HCT116 (cell line): ENCODE data around the gene CKB. TPM values are rescaled to one million over a fixed set of nuclear protein-coding genes. Genes with fewer than 3 reads are reported as not detected.

ENCODE experiments used
- ATAC-seq: fragments of 200-7000 bp; cut with Tn5 transposase; 2 replicates; pipeline ENCODE4 v1.9.1; 2020; ENCODE audit warnings: mild to moderate bottlenecking, moderate library complexity
- BruUV-seq: library from RNA; stranded (reverse); fragments of 400-500 nt; replicated peaks from 2 replicates; lab custom pipeline; 2021; lab: Mats Ljungman, UMichigan
- CTCF ChIA-PET: fragments of 300-600 bp; sonication (Branson Sonifier 250); formaldehyde crosslinking; loops from one replicate; lab custom pipeline; 2021; ENCODE audit warnings: antibody characterized with exemption; lab: Charles Lee
- POLR2A ChIA-PET: fragments of 300-600, 350-600 bp; sonication (Branson Sonifier 250); formaldehyde crosslinking; loops from one replicate; lab custom pipeline; 2021; ENCODE audit warnings: antibody characterized with exemption; lab: Charles Lee
- RAD21 ChIA-PET, 2 experiments: fragments of 300-600 bp; sonication (Branson Sonifier 250); formaldehyde crosslinking; loops; one replicate each; lab custom pipeline; 2023; ENCODE audit warnings: low total read pairs in 2 of 2; ENCODE audit not compliant: uncharacterized antibody in 2 of 2, unreplicated experiment in 2 of 2, low non-redundant PET in 1 of 2; lab: Charles Lee
- DNase-seq: peaks from one replicate; pipeline ENCODE4 v3.0.0-alpha.2; 2010; ENCODE audit warnings: low read depth, low spot score
- H2AFZ ChIP-seq: fragments of 200-600 bp; shearing (Covaris generic), sonication (generic); 2 replicates; pipeline ENCODE4 v1.6.1; 2017; ENCODE audit warnings: low read depth, mixed run types, mixed read lengths, antibody characterized with exemption, low read length; ENCODE audit not compliant: poor library complexity, severe bottlenecking
- H3K27ac ChIP-seq: 2 replicates; pipeline ENCODE4 v1.5.1; 2012; ENCODE audit warnings: low read depth, low read length
- H3K27me3 ChIP-seq: fragments of 200-600 bp; sonication (generic); 2 replicates; pipeline ENCODE4 v1.6.1; 2016; ENCODE audit warnings: mixed run types, low read length, mixed read lengths; ENCODE audit not compliant: insufficient read depth
- H3K36me3 ChIP-seq, 2 experiments: fragments of 200-500 bp in 1 of 2; fragments of 200-600 bp in 1 of 2; sonication (Bioruptor generic) in 1 of 2; sonication (generic) in 1 of 2; 2 replicates each; pipeline versions ENCODE4 v1.5.1 to v1.6.1; 2014 to 2016; ENCODE audit warnings: low read length in 2 of 2, inconsistent platforms in 1 of 2, mixed read lengths in 1 of 2, mixed run types in 1 of 2; ENCODE audit not compliant: insufficient read depth in 2 of 2, control insufficient read depth in 1 of 2
- H3K4me1 ChIP-seq, 2 experiments: fragments of 200-600 bp in 1 of 2; sonication (generic) in 1 of 2; 2 replicates each; pipeline versions ENCODE4 v1.5.1 to v1.6.1; 2012 to 2017; ENCODE audit warnings: low read length in 2 of 2, inconsistent platforms in 1 of 2, mild to moderate bottlenecking in 1 of 2, mixed read lengths in 1 of 2, mixed run types in 1 of 2, moderate library complexity in 1 of 2; ENCODE audit not compliant: insufficient read depth in 2 of 2, control insufficient read depth in 1 of 2
- H3K4me2 ChIP-seq: fragments of 200-600 bp; sonication (generic); 2 replicates; pipeline ENCODE4 v1.6.1; 2017; ENCODE audit warnings: mixed run types, low read length, mixed read lengths
- H3K4me3 ChIP-seq, 2 experiments: fragments of 200-600 bp in 1 of 2; sonication (generic) in 1 of 2; replicated peaks in 1 of 2; 2 replicates each; pipeline ENCODE4 v1.5.1; 2011 to 2016; ENCODE audit warnings: low read length in 2 of 2, control low read depth in 1 of 2, low read depth in 1 of 2, mild to moderate bottlenecking in 1 of 2, mixed read lengths in 1 of 2, mixed run types in 1 of 2
- H3K79me2 ChIP-seq: fragments of 200-600 bp; sonication (generic); 2 replicates; pipeline ENCODE4 v1.6.1; 2017; ENCODE audit warnings: mild to moderate bottlenecking, mixed run types, low read length, moderate library complexity, mixed read lengths; ENCODE audit not compliant: insufficient read depth
- H3K9ac ChIP-seq: fragments of 200-600 bp; sonication (generic); 2 replicates; pipeline ENCODE4 v1.6.1; 2016; ENCODE audit warnings: low read length, mixed read lengths
- H3K9me2 ChIP-seq: fragments of 200-600 bp; sonication (generic), shearing (Covaris generic); 2 replicates; pipeline ENCODE4 v1.6.1; 2017; ENCODE audit warnings: mixed run types, mild to moderate bottlenecking, moderate library complexity; ENCODE audit not compliant: insufficient read depth
- H3K9me3 ChIP-seq, 2 experiments: fragments of 200-500 bp in 1 of 2; fragments of 200-600 bp in 1 of 2; sonication (Bioruptor generic) in 1 of 2; sonication (generic) in 1 of 2; 2 replicates each; pipeline ENCODE4 v1.6.1; 2014 to 2017; ENCODE audit warnings: low read length in 2 of 2, mixed read lengths in 2 of 2, inconsistent platforms in 1 of 2, low read depth in 1 of 2, mild to moderate bottlenecking in 1 of 2, mixed run types in 1 of 2, moderate library complexity in 1 of 2; ENCODE audit not compliant: control insufficient read depth in 1 of 2, insufficient read depth in 1 of 2
- H4K20me1 ChIP-seq: fragments of 200-600 bp; sonication (generic), shearing (Covaris generic); 2 replicates; pipeline ENCODE4 v1.6.1; 2017; ENCODE audit warnings: mixed run types, mild to moderate bottlenecking, moderate library complexity; ENCODE audit not compliant: insufficient read depth
- CTCF ChIP-seq, 3 experiments: fragments of 200-600 bp in 1 of 3; sonication (generic) in 1 of 3; IDR thresholded peaks in 2 of 3; conservative IDR thresholded peaks in 1 of 3; 2 replicates each; pipeline ENCODE4 v1.5.1; 2012 to 2017; ENCODE audit warnings: low read depth in 2 of 3, low read length in 2 of 3, antibody characterized with exemption in 1 of 3, borderline replicate concordance in 1 of 3, control low read depth in 1 of 3, mild to moderate bottlenecking in 1 of 3, mixed read lengths in 1 of 3, mixed run types in 1 of 3, moderate library complexity in 1 of 3; ENCODE audit not compliant: insufficient read depth in 1 of 3
- FOSL1 ChIP-seq: IDR thresholded peaks from 2 replicates; pipeline ENCODE4 v1.6.1; 2012; ENCODE audit warnings: low read depth
- MAX ChIP-seq: IDR thresholded peaks from 2 replicates; pipeline ENCODE4 v1.6.1; 2012
- POLR2A ChIP-seq: IDR thresholded peaks from 2 replicates; pipeline ENCODE4 v1.7.0; 2011; ENCODE audit warnings: borderline replicate concordance; ENCODE audit not compliant: insufficient read depth, insufficient read length; ENCODE audit errors: extremely low read depth
- POLR2AphosphoS5 ChIP-seq: IDR thresholded peaks from 2 replicates; pipeline ENCODE4 v1.6.1; 2011; ENCODE audit warnings: mild to moderate bottlenecking, low read depth, low read length, moderate library complexity
- SRF ChIP-seq: IDR thresholded peaks from 2 replicates; pipeline ENCODE4 v1.6.1; 2012; ENCODE audit warnings: low read depth
- YY1 ChIP-seq: IDR thresholded peaks from 2 replicates; pipeline ENCODE4 v1.6.1; 2011; ENCODE audit warnings: low read length, low read depth, moderate library complexity, mild to moderate bottlenecking; ENCODE audit not compliant: insufficient replicate concordance; ENCODE audit errors: extremely low read depth
- intact Hi-C: fragments of 100-400 bp; cut with micrococcal nuclease; formaldehyde crosslinking; loops from 2 replicates; pipeline ENCODE4 v1.10.0; 2022
- total RNA-seq: library from RNA; stranded (reverse); gene quantifications from one replicate; pipeline ENCODE4 v1.2.1, GENCODE V29; 2021; ENCODE audit not compliant: unreplicated experiment

Gene CKB
- total RNA-seq, 1 experiment from 2014 or later: 605 TPM

GRCh38 chr14:103558071-103558882, 35.6 kb upstream of the CKB start:
- TF ChIP-seq YY1 (no peak), POLR2A (no peak), CTCF (IDR thresholded peaks at IDR 0.05 in 2 of 3, conservative IDR thresholded peaks at IDR 0.05 in 1 of 3; ENCODE audit: borderline replicate concordance in 1 of 3, insufficient read depth in 1 of 3, low read depth in 2 of 3, low read length in 2 of 3) (no peak), FOSL1 (no peak), POLR2AphosphoS5 (no peak), MAX (no peak), SRF (no peak)
- TF ChIP-seq, all 23 proteins: peak for 0
- no peak overlapping the region for H2AFZ ChIP-seq
- DNase-seq (no peak), ATAC-seq (no peak)
- no peaks in the 10 kb centered on the region for H3K27me3 ChIP-seq
- CTCF ChIA-PET: no interaction called here
- POLR2A ChIA-PET: no interaction called here
- H3K4me2 ChIP-seq: no peak overlapping the region
- no peaks in the 10 kb centered on the region for H3K9me2 ChIP-seq
- no peak overlapping the region for H3K27ac ChIP-seq
- no peak overlapping the region for H3K9ac ChIP-seq
- H3K79me2 ChIP-seq: peaks cover 65% of the 10 kb centered on the region
- peaks cover 13 to 27% of the 10 kb centered on the region in 2 experiments; a peak in 3 of 4 replicates for H3K36me3 ChIP-seq
- peaks cover 5 to 10% of the 10 kb centered on the region in 2 experiments for H3K4me1 ChIP-seq
- intact Hi-C loops: no loop called here
- RAD21 ChIA-PET: no interaction called here
- no peaks in the 10 kb centered on the region for H3K9me3 ChIP-seq
- H3K4me3 ChIP-seq: no peak overlapping the region
- BruUV-seq: no TSS peak
- H4K20me1 ChIP-seq: peaks cover 10% of the 10 kb centered on the region; the same call in 1 of the 2 replicates
